Muscle layer of duodenum (tissue), 2 donors: ENCODE data around the gene SH3D19.
"Not testable (repeated sequence)": the region's sequence is repeated elsewhere in the genome, so short reads cannot be mapped to it uniquely, and the experiment has no call there.

ENCODE experiments used
- H3K27ac ChIP-seq: one replicate; pipeline ENCODE4 v1.7.0; 2013; ENCODE audit warnings: mild to moderate bottlenecking, low read length
- H3K27me3 ChIP-seq: one replicate; pipeline ENCODE4 v1.7.0; 2013; ENCODE audit warnings: low read depth, mild to moderate bottlenecking, control low read depth, low read length
- H3K36me3 ChIP-seq, 2 donors: one replicate each; pipeline ENCODE4 v1.7.0; 2013; ENCODE audit warnings: low read length in 2 of 2, control low read depth in 1 of 2, mild to moderate bottlenecking in 1 of 2; ENCODE audit not compliant: insufficient read depth in 2 of 2, control insufficient read depth in 1 of 2
- H3K4me1 ChIP-seq, 2 donors: one replicate each; pipeline ENCODE4 v1.7.0; 2013; ENCODE audit warnings: low read length in 2 of 2, mild to moderate bottlenecking in 2 of 2, control low read depth in 1 of 2, moderate library complexity in 1 of 2; ENCODE audit not compliant: insufficient read depth in 2 of 2, control insufficient read depth in 1 of 2
- H3K4me3 ChIP-seq, 2 donors: one replicate each; pipeline ENCODE4 v1.7.0; 2013; ENCODE audit warnings: low read length in 2 of 2, low read depth in 1 of 2, mild to moderate bottlenecking in 1 of 2
- H3K9me3 ChIP-seq, 2 donors: one replicate each; pipeline ENCODE4 v1.7.0; 2013; ENCODE audit warnings: low read length in 2 of 2, control low read depth in 1 of 2, mild to moderate bottlenecking in 1 of 2; ENCODE audit not compliant: control insufficient read depth in 1 of 2
- donor health status: healthy.

Gene SH3D19

DNA sequence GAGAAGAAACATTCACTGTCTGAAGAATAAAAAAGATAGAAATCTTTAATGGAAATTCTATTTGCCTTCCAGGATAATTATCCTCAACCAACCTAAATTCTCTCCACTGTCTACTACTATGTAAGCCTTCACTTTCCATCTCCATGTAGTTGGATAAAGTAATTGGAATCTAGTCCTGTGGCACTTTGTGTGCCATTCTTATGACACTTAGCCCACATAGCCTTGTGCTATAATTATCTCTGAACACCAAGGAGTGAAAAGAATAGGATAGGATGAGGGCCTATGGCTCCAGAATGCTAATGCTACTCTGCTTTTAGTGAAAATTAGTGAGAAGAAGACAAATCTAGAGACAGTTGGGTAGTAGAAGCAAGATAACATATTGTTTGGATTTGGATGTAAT is 28.2 kb downstream of the SH3D19 start:
- H3K27me3 ChIP-seq = no peaks in the 10 kb centered on the region
- no peaks in the 10 kb centered on the region for H3K36me3 ChIP-seq
- no peaks in the 10 kb centered on the region for H3K9me3 ChIP-seq
- no peak overlapping the region for H3K27ac ChIP-seq
- peaks cover 4 to 15% of the 10 kb centered on the region in 2 donors for H3K4me1 ChIP-seq
- H3K4me3 ChIP-seq = no peak overlapping the region

- Histone ChIP-seq H3K4me1 (peaks cover 4 to 15% of the 10 kb centered on the region in 2 donors), H3K27ac (no peak overlapping the region), H3K4me3 (no peak overlapping the region), H3K27me3 (no peaks in the 10 kb centered on the region), H3K9me3 (no peaks in the 10 kb centered on the region), H3K36me3 (no peaks in the 10 kb centered on the region)
Observed at GRCh38 chr4:151296227-151296626, 29.2 kb downstream of the SH3D19 start.

DNA sequence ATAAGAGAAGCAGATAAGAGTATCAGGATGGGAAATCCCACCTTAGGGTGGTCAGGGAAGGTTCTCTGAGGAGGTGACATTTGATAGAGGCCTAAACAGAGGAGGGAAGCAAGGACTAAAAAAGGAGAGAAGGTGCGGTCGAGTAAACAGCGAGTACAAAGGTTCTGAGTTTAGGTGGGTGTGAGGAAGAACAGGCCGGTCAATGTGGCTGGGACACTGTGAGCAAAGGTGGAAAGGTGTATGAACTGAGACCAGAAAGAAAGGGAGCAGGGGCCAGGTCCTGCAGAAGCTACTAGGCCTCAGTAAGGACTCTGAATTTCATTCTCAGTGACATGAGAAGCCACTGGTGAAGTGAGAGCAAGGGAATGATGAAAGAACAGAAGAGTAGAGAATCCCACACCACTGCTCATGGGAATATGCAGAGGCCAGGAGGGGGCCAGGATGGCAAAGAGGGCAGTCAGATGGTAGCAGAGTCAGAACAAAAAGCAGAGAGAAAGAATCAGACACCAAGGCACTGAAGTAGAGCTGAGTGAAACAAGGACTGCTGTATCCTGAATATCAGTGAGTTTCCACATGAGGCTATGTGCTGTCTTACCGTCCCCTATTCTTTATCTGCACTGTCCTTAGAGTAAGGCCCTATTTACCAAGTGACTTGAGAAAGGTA is 30.4 kb downstream of the SH3D19 start:
- Histone ChIP-seq H3K4me3 (no peak overlapping the region), H3K27ac (no peak overlapping the region)

DNA sequence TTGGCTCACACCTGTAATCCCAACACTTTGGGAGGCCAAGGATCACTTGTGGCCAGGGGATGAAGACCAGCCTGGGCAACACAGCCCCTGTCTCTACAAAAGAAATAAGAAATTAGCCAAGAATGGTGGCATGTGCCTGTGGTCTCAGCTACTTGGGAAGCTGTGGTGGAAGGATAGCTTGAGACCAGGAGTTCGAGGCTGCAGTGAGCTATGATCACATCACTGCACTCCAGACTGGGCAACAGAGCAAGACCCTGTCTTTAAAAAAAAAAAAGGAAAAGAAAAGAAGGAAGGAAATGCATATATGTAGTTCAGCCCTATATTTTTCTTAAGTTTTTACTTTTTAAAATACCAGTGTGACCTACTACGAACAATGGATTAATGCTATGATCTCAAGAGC is 33.4 kb downstream of the SH3D19 start:
- Histone ChIP-seq H3K27ac (no peak overlapping the region), H3K4me1 (peaks cover 3 to 12% of the 10 kb centered on the region in 2 donors), H3K27me3 (no peaks in the 10 kb centered on the region), H3K9me3 (no peaks in the 10 kb centered on the region), H3K4me3 (no peak overlapping the region), H3K36me3 (peaks cover 0 to 4% of the 10 kb centered on the region in 2 donors)

More for the DNA sequence above, 30.4 kb downstream of the SH3D19 start:
- Histone ChIP-seq H3K27me3 (no peaks in the 10 kb centered on the region), H3K4me1 (peaks cover 4 to 15% of the 10 kb centered on the region in 2 donors), H3K9me3 (no peaks in the 10 kb centered on the region), H3K36me3 (peaks cover 0 to 3% of the 10 kb centered on the region in 2 donors)

DNA sequence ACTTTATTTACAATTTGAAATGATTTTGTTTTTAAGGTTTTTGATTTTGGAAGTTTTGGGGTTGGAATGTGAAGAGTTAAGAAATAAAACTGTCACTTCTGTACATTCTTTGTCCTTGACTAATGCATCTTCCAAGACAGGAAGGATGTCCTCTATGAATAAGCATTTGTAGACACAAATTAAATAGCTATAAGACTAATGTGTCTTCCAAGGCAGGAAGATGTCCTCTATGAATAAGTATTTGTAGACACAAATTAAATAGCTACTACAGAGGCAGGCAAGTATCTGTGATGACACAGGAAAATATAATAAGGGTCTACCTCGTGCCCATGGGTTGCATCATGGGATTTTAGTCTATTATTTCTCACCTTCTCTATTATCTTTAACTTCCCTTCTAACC is 33.9 kb downstream of the SH3D19 start:
- H3K4me3 ChIP-seq = no peak overlapping the region
- H3K4me1 ChIP-seq = peaks cover 0 to 12% of the 10 kb centered on the region in 2 donors
- no peaks in the 10 kb centered on the region for H3K9me3 ChIP-seq
- H3K27me3 ChIP-seq = no peaks in the 10 kb centered on the region
- H3K36me3 ChIP-seq = peaks cover 0 to 4% of the 10 kb centered on the region in 2 donors
- H3K27ac ChIP-seq = no peak overlapping the region

GRCh38 chr4:151287409-151287808 is 38.0 kb downstream of the SH3D19 start:
- no peaks in the 10 kb centered on the region for H3K27me3 ChIP-seq
- H3K9me3 ChIP-seq = no peaks in the 10 kb centered on the region
- H3K4me3 ChIP-seq = no peak overlapping the region
- H3K36me3 ChIP-seq = peaks cover 0 to 4% of the 10 kb centered on the region in 2 donors
- H3K4me1 ChIP-seq = no peaks in the 10 kb centered on the region
- no peak overlapping the region for H3K27ac ChIP-seq

- no peaks in the 10 kb centered on the region for H3K9me3 ChIP-seq
- H3K4me3 ChIP-seq = no peak overlapping the region
- H3K27ac ChIP-seq = no peak overlapping the region
- H3K27me3 ChIP-seq = no peaks in the 10 kb centered on the region
- no peaks in the 10 kb centered on the region for H3K4me1 ChIP-seq
- no peaks in the 10 kb centered on the region for H3K36me3 ChIP-seq
Observed at GRCh38 chr4:151284534-151285245, 40.7 kb downstream of the SH3D19 start.

GRCh38 chr4:151276787-151277562 is 48.4 kb downstream of the SH3D19 start, which contains the start of gene PRSS48:
TSS of gene PRSS48 (plus strand) at chr4:151277161. CDS start at chr4:151277173, 12 bp downstream.
- no peaks in the 10 kb centered on the region for H3K4me1 ChIP-seq
- H3K36me3 ChIP-seq = no peaks in the 10 kb centered on the region
- no peaks in the 10 kb centered on the region for H3K9me3 ChIP-seq
- no peaks in the 10 kb centered on the region for H3K27me3 ChIP-seq
- H3K4me3 ChIP-seq = no peak within 1 kb of the TSS
- H3K27ac ChIP-seq = no peak within 1 kb of the TSS

GRCh38 chr4:151268905-151269304 is 56.5 kb downstream of the SH3D19 start:
- not testable (repeated sequence) for H3K4me3 ChIP-seq, H3K27ac ChIP-seq, H3K4me1 ChIP-seq, H3K9me3 ChIP-seq, H3K27me3 ChIP-seq, H3K36me3 ChIP-seq

- Histone ChIP-seq H3K36me3 (no peaks in the 10 kb centered on the region), H3K4me3 (no peak overlapping the region), H3K9me3 (no peaks in the 10 kb centered on the region), H3K4me1 (no peaks in the 10 kb centered on the region), H3K27ac (no peak overlapping the region), H3K27me3 (no peaks in the 10 kb centered on the region)
Observed at GRCh38 chr4:151267822-151268535, 57.4 kb downstream of the SH3D19 start.

DNA sequence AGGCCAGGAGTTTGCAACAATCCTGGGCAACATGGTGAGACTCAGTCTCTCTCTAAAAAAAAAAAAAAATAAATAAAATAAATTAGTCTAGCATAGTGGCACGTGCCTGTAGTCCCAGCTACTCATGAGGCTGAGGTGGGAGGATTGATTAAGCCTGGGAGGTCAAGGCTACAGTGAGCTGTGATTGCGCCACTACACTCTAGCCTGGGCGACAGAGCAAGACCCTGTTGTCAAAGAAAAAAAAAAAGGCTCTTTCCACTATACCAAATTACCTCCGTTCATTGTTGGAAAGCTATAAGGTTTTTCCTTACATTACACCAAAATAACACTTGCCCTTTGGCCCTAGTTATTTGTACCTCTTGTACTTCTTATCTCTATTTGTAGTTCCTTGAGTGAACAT is 58.3 kb downstream of the SH3D19 start:
- Histone ChIP-seq H3K36me3 (no peaks in the 10 kb centered on the region), H3K27ac (no peak overlapping the region), H3K9me3 (no peaks in the 10 kb centered on the region)

More for the DNA sequence above, 58.3 kb downstream of the SH3D19 start:
- Histone ChIP-seq H3K27me3 (no peaks in the 10 kb centered on the region), H3K4me1 (no peaks in the 10 kb centered on the region), H3K4me3 (no peak overlapping the region)
